H9 (cell line): Measurements from ENCODE around the gene IL11RA. TPM values are rescaled to one million over a fixed set of nuclear protein-coding genes. Genes with fewer than 3 reads are reported as not detected.

Experiments
- DNase-seq: peaks from one replicate; pipeline ENCODE4 v3.0.0-alpha.2; 2017
- H2AFZ ChIP-seq: one replicate; pipeline ENCODE4 v1.6.1; 2013; ENCODE audit warnings: mild to moderate bottlenecking, low read length, control low read depth, moderate library complexity
- H2AK5ac ChIP-seq: 2 replicates; pipeline ENCODE4 v1.6.1; 2013; ENCODE audit warnings: low read length, control low read depth, mixed read lengths; ENCODE audit not compliant: insufficient read length
- H2BK120ac ChIP-seq: one replicate; pipeline ENCODE4 v1.6.1; 2013; ENCODE audit warnings: low read depth, mild to moderate bottlenecking, low read length, control low read depth, inconsistent platforms; ENCODE audit not compliant: poor library complexity, severe bottlenecking
- H2BK12ac ChIP-seq: 2 replicates; pipeline ENCODE4 v1.6.1; 2013; ENCODE audit warnings: low read length, control low read depth, mixed read lengths, low read depth; ENCODE audit not compliant: insufficient read length
- H2BK15ac ChIP-seq: 2 replicates; pipeline ENCODE4 v1.6.1; 2013; ENCODE audit warnings: low read depth, low read length, control low read depth
- H2BK20ac ChIP-seq: one replicate; pipeline ENCODE4 v1.6.1; 2013; ENCODE audit warnings: low read depth, mild to moderate bottlenecking, low read length, control low read depth, inconsistent platforms; ENCODE audit not compliant: poor library complexity, severe bottlenecking
- H2BK5ac ChIP-seq: 2 replicates; pipeline ENCODE4 v1.6.1; 2013; ENCODE audit warnings: low read length, control low read depth, mixed read lengths; ENCODE audit not compliant: insufficient read length
- H3K14ac ChIP-seq: 2 replicates; pipeline ENCODE4 v1.6.1; 2013; ENCODE audit warnings: low read length, control low read depth; ENCODE audit not compliant: insufficient read depth
- H3K18ac ChIP-seq: 2 replicates; pipeline ENCODE4 v1.6.1; 2013; ENCODE audit warnings: low read depth, mild to moderate bottlenecking, mixed read lengths, low read length, control low read depth; ENCODE audit not compliant: insufficient read length
- H3K23ac ChIP-seq: 2 replicates; pipeline ENCODE4 v1.6.1; 2013; ENCODE audit warnings: low read length, control low read depth, mixed read lengths, low read depth; ENCODE audit not compliant: insufficient read length
- H3K23me2 ChIP-seq: 2 replicates; pipeline ENCODE4 v1.6.1; 2013; ENCODE audit warnings: low read depth, mild to moderate bottlenecking, mixed read lengths, low read length, control low read depth; ENCODE audit not compliant: insufficient read length, poor library complexity, severe bottlenecking
- H3K27ac ChIP-seq: 2 replicates; pipeline ENCODE4 v1.5.1; 2013; ENCODE audit warnings: low read length, control low read depth, mixed read lengths, low read depth; ENCODE audit not compliant: insufficient read length
- H3K27me3 ChIP-seq: 2 replicates; pipeline ENCODE4 v1.6.1; 2013; ENCODE audit warnings: low read length, control low read depth, inconsistent platforms; ENCODE audit not compliant: insufficient read depth
- H3K4ac ChIP-seq: 2 replicates; pipeline ENCODE4 v1.6.1; 2013; ENCODE audit warnings: low read depth, mild to moderate bottlenecking, control low read depth, inconsistent platforms, low read length, moderate library complexity
- H3K4me1 ChIP-seq: 2 replicates; pipeline ENCODE4 v1.6.1; 2013; ENCODE audit warnings: low read length, control low read depth, inconsistent platforms; ENCODE audit not compliant: insufficient read depth
- H3K4me2 ChIP-seq: 2 replicates; pipeline ENCODE4 v1.6.1; 2013; ENCODE audit warnings: low read length, control low read depth, mixed read lengths; ENCODE audit not compliant: insufficient read length, insufficient read depth
- H3K56ac ChIP-seq: 2 replicates; pipeline ENCODE4 v1.6.1; 2013; ENCODE audit warnings: low read depth, mild to moderate bottlenecking, mixed read lengths, low read length, control low read depth; ENCODE audit not compliant: insufficient read length
- H3K79me1 ChIP-seq: 2 replicates; pipeline ENCODE4 v1.6.1; 2013; ENCODE audit warnings: low read depth, mild to moderate bottlenecking, moderate library complexity, low read length, control low read depth, inconsistent platforms; ENCODE audit not compliant: insufficient read depth, poor library complexity, severe bottlenecking
- H3K79me2 ChIP-seq: 2 replicates; pipeline ENCODE4 v1.6.1; 2013; ENCODE audit warnings: low read length, control low read depth, inconsistent platforms; ENCODE audit not compliant: insufficient read depth
- H3K9ac ChIP-seq: 2 replicates; pipeline ENCODE4 v1.6.1; 2013; ENCODE audit warnings: low read length, control low read depth, mixed read lengths; ENCODE audit not compliant: insufficient read length; ENCODE audit errors: extremely low read depth
- H3K9me3 ChIP-seq: one replicate; pipeline ENCODE4 v1.6.1; 2013; ENCODE audit warnings: low read depth, low read length, inconsistent platforms; ENCODE audit not compliant: control insufficient read depth
- H3T11ph ChIP-seq: one replicate; pipeline ENCODE4 v1.6.1; 2013; ENCODE audit warnings: mild to moderate bottlenecking, low read length, control low read depth, inconsistent platforms
- H4K20me1 ChIP-seq: one replicate; pipeline ENCODE4 v1.6.1; 2013; ENCODE audit not compliant: control insufficient read depth, insufficient read length, insufficient read depth
- H4K5ac ChIP-seq: 2 replicates; pipeline ENCODE4 v1.6.1; 2013; ENCODE audit warnings: low read depth, mild to moderate bottlenecking, mixed read lengths, low read length, control low read depth; ENCODE audit not compliant: insufficient read length
- H4K8ac ChIP-seq: replicated peaks from 2 replicates; pipeline ENCODE4 v1.6.1; 2013; ENCODE audit warnings: low read length, control low read depth, mixed read lengths, low read depth; ENCODE audit not compliant: insufficient read length
- H4K91ac ChIP-seq: 2 replicates; pipeline ENCODE4 v1.6.1; 2013; ENCODE audit warnings: low read depth, mild to moderate bottlenecking, moderate library complexity, mixed read lengths, low read length, control low read depth; ENCODE audit not compliant: insufficient read length
- H3K27ac Mint-ChIP-seq, 3 experiments: 2 replicates in 2 of 3; 3 replicates in 1 of 3; pipeline ENCODE4 v1.8.0; 2020 to 2021; ENCODE audit warnings: mixed read lengths in 3 of 3, mild to moderate bottlenecking in 1 of 3, moderate library complexity in 1 of 3
- H3K27me3 Mint-ChIP-seq: 2 replicates; pipeline ENCODE4 v1.8.0; 2021; ENCODE audit warnings: low read depth, mild to moderate bottlenecking, moderate library complexity, mixed read lengths
- H3K36me3 Mint-ChIP-seq, 3 experiments: 2 replicates in 2 of 3; 3 replicates in 1 of 3; pipeline ENCODE4 v1.8.0; 2020 to 2021; ENCODE audit warnings: low read depth in 3 of 3, mixed read lengths in 3 of 3; ENCODE audit not compliant: insufficient read depth in 1 of 3
- H3K4me1 Mint-ChIP-seq, 2 experiments: 2 replicates each; pipeline ENCODE4 v1.8.0; 2020; ENCODE audit warnings: mixed read lengths in 2 of 2
- H3K4me3 Mint-ChIP-seq, 2 experiments: 2 replicates in 1 of 2; 3 replicates in 1 of 2; pipeline ENCODE4 v1.8.0; 2020 to 2021; ENCODE audit warnings: mild to moderate bottlenecking in 2 of 2, mixed read lengths in 2 of 2, moderate library complexity in 1 of 2
- H3K9me3 Mint-ChIP-seq, 2 experiments: 2 replicates in 1 of 2; 3 replicates in 1 of 2; pipeline ENCODE4 v1.8.0; 2020; ENCODE audit warnings: mild to moderate bottlenecking in 2 of 2, mixed read lengths in 2 of 2, moderate library complexity in 1 of 2
- total RNA-seq: library from RNA; stranded (reverse); gene quantifications from 2 replicates; pipeline ENCODE4 v1.2.1, GENCODE V29; 2021
- TF ChIP-seq, protein P1 (sequence below): fragments of 200-600 bp; sonication (generic); conservative IDR thresholded peaks from 3 replicates; pipeline ENCODE4 v1.8.0; 2021; ENCODE audit warnings: antibody characterized with exemption, mild to moderate bottlenecking

IL11RA gene
- total RNA-seq, 1 experiment from 2014 or later = 8.7 TPM

- Histone ChIP-seq H3K4me2 (peak overlapping the region; percentile 5), H3K18ac (no peak overlapping the region), H2BK5ac (no peak overlapping the region), H2BK120ac (no peak overlapping the region), H3K79me2 (peaks cover 2% of the 10 kb centered on the region; the same call in 1 of the 2 replicates), H4K5ac (no peak overlapping the region), H4K20me1 (no peaks in the 10 kb centered on the region), H3K27me3 (no peaks in the 10 kb centered on the region), H3K9ac (no peak overlapping the region), H2BK12ac (no peak overlapping the region), H3K23ac (no peak overlapping the region), H3K27ac (no peak overlapping the region), H3K14ac (no peak overlapping the region), H3K4ac (no peak overlapping the region), H4K8ac (no peak overlapping the region), H3K23me2 (peaks cover 9% of the 10 kb centered on the region), H3T11ph (no peak overlapping the region), H2BK20ac (no peak overlapping the region), H3K56ac (no peak overlapping the region), H2AK5ac (no peak overlapping the region), H3K9me3 (no peaks in the 10 kb centered on the region), H3K4me1 (peaks cover 10% of the 10 kb centered on the region; the same call in 1 of the 2 replicates), H4K91ac (no peak overlapping the region), H3K79me1 (no peaks in the 10 kb centered on the region), H2BK15ac (no peak overlapping the region), H2AFZ (no peak overlapping the region)
- peaks cover 17 to 25% (median 23%) of the 10 kb centered on the region in 3 experiments; a peak in 6 of 7 replicates for H3K36me3 Mint-ChIP-seq
- DNase-seq = no peak
- H3K4me1 Mint-ChIP-seq = peaks cover 26 to 34% of the 10 kb centered on the region in 2 experiments
- TF ChIP-seq, protein P1, sequence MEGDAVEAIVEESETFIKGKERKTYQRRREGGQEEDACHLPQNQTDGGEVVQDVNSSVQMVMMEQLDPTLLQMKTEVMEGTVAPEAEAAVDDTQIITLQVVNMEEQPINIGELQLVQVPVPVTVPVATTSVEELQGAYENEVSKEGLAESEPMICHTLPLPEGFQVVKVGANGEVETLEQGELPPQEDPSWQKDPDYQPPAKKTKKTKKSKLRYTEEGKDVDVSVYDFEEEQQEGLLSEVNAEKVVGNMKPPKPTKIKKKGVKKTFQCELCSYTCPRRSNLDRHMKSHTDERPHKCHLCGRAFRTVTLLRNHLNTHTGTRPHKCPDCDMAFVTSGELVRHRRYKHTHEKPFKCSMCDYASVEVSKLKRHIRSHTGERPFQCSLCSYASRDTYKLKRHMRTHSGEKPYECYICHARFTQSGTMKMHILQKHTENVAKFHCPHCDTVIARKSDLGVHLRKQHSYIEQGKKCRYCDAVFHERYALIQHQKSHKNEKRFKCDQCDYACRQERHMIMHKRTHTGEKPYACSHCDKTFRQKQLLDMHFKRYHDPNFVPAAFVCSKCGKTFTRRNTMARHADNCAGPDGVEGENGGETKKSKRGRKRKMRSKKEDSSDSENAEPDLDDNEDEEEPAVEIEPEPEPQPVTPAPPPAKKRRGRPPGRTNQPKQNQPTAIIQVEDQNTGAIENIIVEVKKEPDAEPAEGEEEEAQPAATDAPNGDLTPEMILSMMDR = no peak
- H3K9me3 Mint-ChIP-seq = no peaks in the 10 kb centered on the region
- no peaks in the 10 kb centered on the region; the same call in 1 of the 2 replicates for H3K27me3 Mint-ChIP-seq
- H3K4me3 Mint-ChIP-seq = peak overlapping the region in 1 of 2 experiments; percentile 38; a peak in 1 of 5 replicates
- H3K27ac Mint-ChIP-seq = peak overlapping the region in 1 of 3 experiments; percentile 85; a peak in 2 of 7 replicates
Measured at GRCh38 chr9:34644766-34645314, 7.1 kb upstream of the IL11RA start.
